Stimulated activated CD4-positive, alpha-beta T cell treated with anti-CD3 and anti-CD28 coated beads, Interleukin-1b, Interleukin-23, amount 100 ng/mL, for 4 hours (primary cell): ENCODE data around the gene FOXN3.

Experiments used
- DNase-seq, 2 donors: peaks; one replicate each; pipeline ENCODE4 v3.0.0-alpha.2; 2020; ENCODE audit warnings: low read depth in 2 of 2

FOXN3 gene

DNA sequence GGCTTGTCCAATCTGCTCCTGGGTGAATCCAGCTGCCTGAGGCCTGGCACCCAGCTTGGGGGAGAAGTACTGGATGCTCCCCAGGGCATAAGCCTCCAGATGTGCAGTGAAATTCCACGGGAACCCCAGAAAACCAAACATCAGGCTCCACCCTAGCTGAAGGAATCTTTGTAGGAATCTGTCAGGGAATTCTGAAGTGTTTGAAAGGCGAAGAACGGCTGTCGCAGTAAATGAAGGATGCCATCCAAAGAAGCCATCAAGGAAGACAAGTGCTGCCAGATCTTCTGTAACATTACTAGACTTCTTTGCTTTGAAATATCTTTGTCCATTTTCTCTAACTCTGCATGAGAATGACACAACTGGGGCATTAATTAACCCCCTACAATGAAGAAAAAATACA, 219.4 kb downstream of the FOXN3 start:
- DNase-seq: no peak

DNA sequence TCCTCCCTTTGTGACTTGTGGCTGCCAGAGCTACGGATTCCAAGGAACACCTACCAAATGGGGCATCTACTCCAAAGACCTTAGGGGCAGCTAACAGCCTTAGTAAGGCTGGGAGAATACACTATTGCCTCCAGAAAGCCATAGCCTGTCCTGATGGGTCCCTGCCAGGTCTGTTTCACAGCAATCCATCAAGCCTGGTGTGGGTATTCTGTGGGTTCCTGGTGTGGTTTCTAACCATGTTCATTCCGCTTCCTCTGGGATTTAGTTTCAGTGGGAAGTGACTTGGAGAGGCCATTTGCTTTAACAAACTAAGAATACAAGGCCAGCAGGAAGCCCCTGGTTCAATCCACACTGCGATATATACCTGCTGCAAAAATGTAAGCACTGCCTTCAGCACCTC, 220.5 kb downstream of the FOXN3 start:
- no peak for DNase-seq

DNA sequence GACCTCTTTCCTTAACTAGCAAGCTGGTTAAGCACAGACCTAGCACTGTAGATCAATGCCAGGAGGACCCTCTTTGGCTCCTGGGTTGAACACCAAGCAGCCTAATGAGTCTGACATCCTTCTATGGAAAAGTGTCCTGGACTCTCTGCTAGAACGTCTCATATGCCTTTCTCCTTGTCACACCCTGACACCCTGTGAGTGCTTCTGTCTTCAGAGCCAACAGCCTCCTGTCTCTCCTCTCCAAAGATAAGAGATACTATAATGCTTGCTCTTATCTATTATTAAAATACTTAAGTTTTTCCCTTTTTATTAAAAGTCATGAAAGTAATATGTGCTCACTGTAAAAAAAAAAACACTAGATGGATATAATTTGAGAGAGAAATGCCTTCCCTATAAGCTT, 222.7 kb downstream of the FOXN3 start:
- no peak for DNase-seq

GRCh38 chr14:89190765-89191513, 226.1 kb downstream of the FOXN3 start:
- DNase-seq: no peak

- DNase-seq: no peak
Measured at GRCh38 chr14:89188492-89188891, 228.5 kb downstream of the FOXN3 start.

GRCh38 chr14:89187501-89187900, 229.5 kb downstream of the FOXN3 start:
- DNase-seq: no peak

GRCh38 chr14:89186856-89187376, 230.1 kb downstream of the FOXN3 start:
- DNase-seq: no peak

- DNase-seq: no peak
Measured at GRCh38 chr14:89185919-89186855, 230.8 kb downstream of the FOXN3 start.

DNA sequence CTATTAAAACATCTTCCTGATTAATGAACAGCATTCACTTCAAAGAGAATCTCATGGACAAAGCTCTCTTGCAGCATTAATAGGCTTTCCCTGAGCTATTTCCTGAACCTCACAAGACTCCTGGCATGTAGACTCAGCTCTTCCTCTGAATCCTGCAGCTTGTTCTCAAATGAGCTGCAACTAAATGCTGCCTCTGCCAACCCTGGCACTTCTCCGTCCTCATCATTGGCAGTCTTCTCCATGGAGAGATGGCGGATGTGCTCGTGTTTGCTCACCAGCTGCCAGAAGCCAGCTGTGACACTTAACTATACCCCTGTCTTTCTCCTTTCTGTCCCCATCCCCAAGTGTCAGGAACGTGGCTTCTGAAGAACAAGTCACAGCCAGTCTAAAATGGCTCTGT, 232.1 kb downstream of the FOXN3 start:
- no peak for DNase-seq

DNA sequence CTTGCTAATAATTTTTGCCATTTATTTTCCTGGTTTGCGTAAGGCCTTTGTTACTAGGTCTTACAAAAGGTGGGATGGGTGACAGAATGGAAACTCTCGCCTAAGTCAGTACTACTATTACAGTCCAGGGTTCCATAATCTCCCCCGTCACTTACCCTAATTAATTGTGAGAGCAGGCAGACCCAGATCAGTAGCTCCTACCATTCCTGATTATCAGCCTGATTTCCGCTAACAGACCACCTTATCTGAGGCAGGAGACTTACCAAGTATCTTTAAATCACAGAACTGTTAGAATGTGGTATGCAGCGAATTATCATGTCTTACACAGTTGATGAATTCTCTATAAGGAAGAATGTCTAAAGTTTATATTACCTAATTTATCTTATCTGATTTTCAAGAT, 234.7 kb downstream of the FOXN3 start:
- DNase-seq: no peak

DNA sequence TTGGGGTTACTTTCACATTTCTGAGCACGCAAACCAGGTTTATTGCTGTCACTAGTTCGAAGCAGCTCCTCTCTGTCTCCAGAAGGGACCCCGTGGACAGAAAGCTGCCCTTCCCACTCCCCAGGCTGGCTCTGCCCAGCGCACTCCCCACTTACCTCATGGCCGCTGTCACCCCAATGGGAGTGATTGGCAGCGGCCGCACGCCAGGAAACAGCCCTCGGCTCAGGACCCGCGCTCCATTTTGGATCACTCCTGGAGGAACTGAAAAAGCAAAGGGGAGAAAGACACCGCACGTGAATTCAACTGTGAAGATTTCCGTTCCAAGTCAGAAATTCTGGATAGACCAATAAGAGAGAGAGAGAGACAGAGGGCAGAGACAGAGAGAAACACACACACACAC, 236.5 kb downstream of the FOXN3 start:
- DNase-seq: no peak

DNA sequence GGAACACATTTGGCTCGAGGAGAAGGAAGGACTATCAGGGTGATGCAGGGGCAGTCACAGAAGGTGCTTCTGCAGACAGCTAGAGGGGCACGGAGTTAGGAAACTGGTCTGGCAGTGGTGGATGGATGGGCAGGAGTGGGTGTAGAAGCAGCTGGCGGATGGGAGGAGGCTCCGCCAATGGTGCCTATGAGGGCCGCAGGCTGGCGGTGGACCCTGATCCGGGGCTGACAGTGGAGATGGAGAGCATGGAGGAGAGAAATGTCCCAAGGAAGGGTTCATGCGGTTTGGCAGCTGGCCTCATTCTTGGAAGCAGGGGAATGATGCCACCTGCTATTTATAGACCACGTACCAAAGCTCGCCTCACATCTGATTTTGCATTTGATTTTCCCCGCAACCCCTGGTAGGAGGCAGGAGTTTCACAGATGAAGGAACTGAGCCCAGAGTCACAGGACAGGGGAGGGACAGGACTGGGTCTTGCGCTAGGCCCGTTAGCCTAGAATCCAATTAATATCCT, 237.1 kb downstream of the FOXN3 start:
- no peak for DNase-seq

DNA sequence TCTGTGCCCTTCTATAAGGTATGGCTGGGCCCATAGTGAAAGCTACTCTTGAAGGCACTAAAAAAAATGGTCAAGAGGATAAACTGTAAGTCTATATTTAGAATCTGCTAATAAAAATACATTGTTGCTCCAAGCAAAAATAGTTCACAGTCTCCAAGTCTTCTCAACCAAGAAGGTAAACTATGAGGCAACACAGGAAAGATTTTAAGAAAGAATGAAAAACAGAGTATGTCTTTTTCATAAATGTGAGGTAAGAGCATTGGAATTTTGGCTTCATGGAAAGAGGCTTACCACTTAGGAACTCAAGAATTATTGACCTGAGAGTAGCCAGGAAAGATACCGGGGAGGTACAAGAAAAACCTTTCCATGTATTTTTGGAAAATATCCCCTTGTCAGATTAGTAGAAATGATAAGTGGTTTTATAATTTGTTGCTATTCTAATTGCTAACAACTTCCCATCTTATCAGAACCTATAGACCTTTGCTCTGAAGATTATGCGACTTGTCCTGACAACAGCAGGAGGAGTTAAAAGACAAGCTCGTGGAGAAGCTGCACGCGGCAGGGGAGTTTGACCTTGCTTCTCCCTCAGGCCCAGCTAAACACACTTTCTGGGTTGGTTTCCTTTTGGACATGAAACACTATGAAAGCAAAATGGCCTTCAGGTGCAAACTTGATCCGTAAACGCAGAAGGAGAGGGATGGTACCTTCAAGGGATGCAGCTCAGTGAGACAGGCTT, 238.1 kb downstream of the FOXN3 start:
- DNase-seq: no peak

GRCh38 chr14:89178376-89178775, 238.7 kb downstream of the FOXN3 start:
- no peak for DNase-seq

DNA sequence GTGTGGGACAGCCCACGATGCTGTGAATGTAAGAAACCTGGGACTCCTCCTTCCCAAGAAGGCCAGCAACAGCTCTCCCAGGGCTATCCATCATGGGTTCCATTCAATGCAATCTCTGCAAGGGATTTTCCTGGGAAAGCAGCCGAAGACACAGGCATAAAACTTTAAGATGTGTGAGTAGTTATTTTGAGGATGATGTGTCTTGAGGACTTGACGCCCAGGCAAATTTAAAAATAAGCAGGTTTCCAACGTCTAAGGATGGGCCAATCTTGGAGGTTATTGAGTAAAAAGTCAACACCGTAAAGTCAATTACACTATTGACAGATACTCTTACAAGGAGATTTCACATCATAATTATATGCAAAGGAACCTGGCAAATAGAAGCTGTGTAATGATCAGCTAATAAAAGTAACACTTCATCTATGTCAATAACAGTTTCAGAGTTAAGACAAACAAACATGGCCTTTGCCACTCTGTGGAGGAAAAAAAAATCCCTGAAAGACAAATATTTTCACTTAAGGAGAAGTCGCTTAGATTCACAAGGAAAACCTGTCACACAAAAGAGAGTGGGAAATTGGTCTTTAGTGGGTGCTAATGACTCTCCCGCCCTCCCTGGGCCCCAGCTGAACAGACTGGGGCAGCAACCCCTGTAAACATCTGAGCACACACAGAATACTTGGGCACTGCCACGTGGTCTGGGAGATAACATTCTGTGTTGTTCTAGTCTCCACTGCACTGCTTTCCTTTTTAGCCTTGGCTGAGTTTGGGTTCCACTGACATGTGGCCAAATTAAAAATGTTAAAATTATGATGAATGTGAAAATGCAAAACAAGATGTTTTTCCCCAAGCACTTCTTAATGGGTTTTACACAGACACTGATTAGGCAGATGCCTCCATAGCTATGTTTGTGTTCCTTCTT, 240.9 kb downstream of the FOXN3 start:
- DNase-seq: no peak

- no peak for DNase-seq
Measured at GRCh38 chr14:89171628-89172027, 245.4 kb downstream of the FOXN3 start.

DNA sequence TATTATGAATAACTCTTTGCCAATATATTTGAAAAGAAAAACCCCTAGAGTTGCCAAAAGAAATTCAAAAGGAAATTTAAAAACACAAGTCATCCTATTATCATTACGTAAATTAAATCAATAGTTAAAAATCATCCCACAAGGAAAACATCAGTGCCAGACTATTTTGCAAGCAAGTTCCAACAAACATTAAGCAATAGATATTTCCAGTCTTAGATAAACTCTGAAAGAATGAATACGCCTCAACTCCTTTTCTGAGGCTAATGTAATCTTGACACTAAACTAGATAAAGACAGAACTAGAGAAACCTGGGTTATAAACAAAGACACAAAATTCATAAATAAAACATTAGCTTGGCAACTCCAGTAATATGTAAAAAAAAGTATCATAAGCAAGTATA, 245.9 kb downstream of the FOXN3 start:
- DNase-seq: no peak

DNA sequence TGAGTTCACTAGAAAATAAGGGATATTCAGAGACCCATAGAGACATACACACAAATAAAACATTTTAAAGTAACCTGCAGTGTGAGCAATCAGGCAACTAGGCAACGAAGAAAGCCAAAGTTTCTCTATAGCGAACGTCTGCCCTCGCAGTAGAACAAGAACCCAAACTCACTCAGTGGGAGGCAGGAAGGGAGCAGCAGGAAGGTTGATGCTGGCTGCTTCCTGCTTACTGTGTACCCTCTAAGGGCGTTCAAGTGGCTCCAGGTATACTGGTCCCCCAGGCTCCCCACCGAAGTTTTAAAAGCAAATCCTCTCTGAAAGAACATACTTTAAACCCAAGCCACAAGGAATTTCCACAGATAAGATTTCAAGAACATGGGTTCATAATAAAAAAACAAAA, 249.3 kb downstream of the FOXN3 start:
- DNase-seq: no peak

DNA sequence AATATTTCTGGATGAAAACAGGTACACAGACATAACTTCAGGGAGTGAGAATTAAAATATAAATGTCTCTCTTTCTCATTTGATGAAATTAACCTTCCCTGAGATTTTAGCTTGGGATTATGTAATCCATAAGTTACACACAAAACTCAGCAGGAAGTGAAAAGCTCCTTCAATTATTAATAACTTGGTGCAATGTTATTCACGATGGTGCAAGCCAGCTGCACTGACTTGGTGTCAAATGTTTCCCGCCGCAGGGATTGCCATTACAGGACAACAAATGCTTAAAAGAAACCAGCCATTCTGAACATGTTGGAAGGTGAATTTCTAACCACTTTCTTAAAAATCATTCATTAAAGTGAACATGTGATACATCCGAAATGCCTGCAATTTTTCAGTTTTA, 250.4 kb downstream of the FOXN3 start:
- no peak for DNase-seq
